ENCODE measurements around the gene ONECUT3. TPM values are rescaled to one million over a fixed set of nuclear protein-coding genes. Genes with fewer than 3 reads are reported as not detected.

Gene ONECUT3
- total RNA-seq, 1 experiment from 2014 or later = not detected

DNA sequence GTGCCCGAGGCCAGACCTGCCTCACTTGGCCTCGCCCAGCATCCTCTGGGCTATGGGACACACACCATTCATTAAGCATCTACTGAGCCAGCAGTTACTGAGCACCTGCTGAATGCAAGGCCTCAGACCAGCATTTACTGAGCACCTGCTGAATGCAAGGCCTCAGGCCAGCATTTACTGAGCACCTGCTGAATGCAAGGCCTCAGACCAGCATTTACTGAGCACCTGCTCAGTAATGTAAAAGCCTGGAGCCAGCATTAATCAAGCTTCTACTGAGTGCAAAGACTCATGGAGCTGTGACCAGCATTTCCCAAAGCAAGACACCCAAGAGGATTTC, 55.1 kb downstream of the ONECUT3 start:
- TF ChIP-seq, protein P1, sequence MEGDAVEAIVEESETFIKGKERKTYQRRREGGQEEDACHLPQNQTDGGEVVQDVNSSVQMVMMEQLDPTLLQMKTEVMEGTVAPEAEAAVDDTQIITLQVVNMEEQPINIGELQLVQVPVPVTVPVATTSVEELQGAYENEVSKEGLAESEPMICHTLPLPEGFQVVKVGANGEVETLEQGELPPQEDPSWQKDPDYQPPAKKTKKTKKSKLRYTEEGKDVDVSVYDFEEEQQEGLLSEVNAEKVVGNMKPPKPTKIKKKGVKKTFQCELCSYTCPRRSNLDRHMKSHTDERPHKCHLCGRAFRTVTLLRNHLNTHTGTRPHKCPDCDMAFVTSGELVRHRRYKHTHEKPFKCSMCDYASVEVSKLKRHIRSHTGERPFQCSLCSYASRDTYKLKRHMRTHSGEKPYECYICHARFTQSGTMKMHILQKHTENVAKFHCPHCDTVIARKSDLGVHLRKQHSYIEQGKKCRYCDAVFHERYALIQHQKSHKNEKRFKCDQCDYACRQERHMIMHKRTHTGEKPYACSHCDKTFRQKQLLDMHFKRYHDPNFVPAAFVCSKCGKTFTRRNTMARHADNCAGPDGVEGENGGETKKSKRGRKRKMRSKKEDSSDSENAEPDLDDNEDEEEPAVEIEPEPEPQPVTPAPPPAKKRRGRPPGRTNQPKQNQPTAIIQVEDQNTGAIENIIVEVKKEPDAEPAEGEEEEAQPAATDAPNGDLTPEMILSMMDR (IDR thresholded peaks at IDR 0.05; ENCODE audit: insufficient read depth in 1 of 2, low read depth in 1 of 2, low read length in 1 of 2, severe bottlenecking in 1 of 2, unreplicated experiment in 1 of 2) = no peak
- Histone ChIP-seq H3K9me3 (no peaks in the 10 kb centered on the region), H3K27me3 (replicated peaks; ENCODE audit: control insufficient read depth, insufficient read depth, low read length) (no peaks in the 10 kb centered on the region; the same call in 1 of the 2 replicates), H3K36me3 (ENCODE audit: control insufficient read depth, insufficient read depth, low read length) (no peaks in the 10 kb centered on the region), H3K4me1 (no peaks in the 10 kb centered on the region), H3K4me3 (ENCODE audit: low read depth, low read length) (no peak overlapping the region)
- no peak overlapping the region for H3K27ac Mint-ChIP-seq (ENCODE audit: unreplicated experiment)
- POLR2A ChIA-PET = no interaction called here
- BruUV-seq (replicated peaks) = no TSS peak
- H3K4me1 Mint-ChIP-seq (ENCODE audit: low read depth, unreplicated experiment) = no peaks in the 10 kb centered on the region
- CTCF ChIA-PET = no interaction called here
- intact Hi-C loops (cut with micrococcal nuclease; ENCODE audit: unreplicated experiment) = no loop called here
- H3K4me3 Mint-ChIP-seq (ENCODE audit: unreplicated experiment) = no peak overlapping the region
- peaks cover 12% of the 10 kb centered on the region for H3K36me3 Mint-ChIP-seq (ENCODE audit: insufficient read depth, unreplicated experiment)
- no peaks in the 10 kb centered on the region for H3K27me3 Mint-ChIP-seq (ENCODE audit: insufficient read depth, unreplicated experiment)
- no peak for DNase-seq
- no peaks in the 10 kb centered on the region for H3K9me3 Mint-ChIP-seq (ENCODE audit: unreplicated experiment)

DNA sequence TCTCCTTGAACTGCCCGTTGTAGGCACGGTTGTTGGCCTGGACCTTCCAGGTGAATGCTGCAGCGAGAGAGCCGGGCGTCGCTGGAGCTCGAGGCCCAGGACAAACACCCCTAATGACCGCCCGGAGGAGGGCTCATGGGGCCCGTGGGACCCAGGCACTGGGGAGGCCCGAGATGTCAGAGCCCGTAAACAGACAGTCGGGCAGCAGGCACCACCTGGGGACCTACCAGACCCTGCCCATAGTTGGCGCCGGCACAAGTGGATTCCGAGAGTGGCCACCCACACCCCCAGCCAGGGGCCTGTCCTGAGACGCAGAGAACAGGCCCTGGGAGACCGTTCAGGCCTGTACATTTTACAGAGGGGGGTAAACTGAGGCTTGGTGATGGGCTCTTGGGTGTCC, 56.4 kb downstream of the ONECUT3 start:
- no peaks in the 10 kb centered on the region for H3K36me3 ChIP-seq (ENCODE audit: control insufficient read depth, insufficient read depth, low read length)
- no peaks in the 10 kb centered on the region for H3K4me1 ChIP-seq
- no peaks in the 10 kb centered on the region for H3K9me3 ChIP-seq
- Mint-ChIP-seq H3K4me1 (ENCODE audit: low read depth, unreplicated experiment) (no peaks in the 10 kb centered on the region), H3K4me3 (ENCODE audit: unreplicated experiment) (no peak overlapping the region), H3K27me3 (ENCODE audit: insufficient read depth, unreplicated experiment) (no peaks in the 10 kb centered on the region), H3K27ac (ENCODE audit: unreplicated experiment) (no peak overlapping the region), H3K36me3 (ENCODE audit: insufficient read depth, unreplicated experiment) (peaks cover 12% of the 10 kb centered on the region), H3K9me3 (ENCODE audit: unreplicated experiment) (no peaks in the 10 kb centered on the region)
- intact Hi-C loops (cut with micrococcal nuclease; ENCODE audit: unreplicated experiment) = no loop called here
- DNase-seq = no peak
- CTCF ChIA-PET = interaction anchor here (1.1 kb wide), 1 partner anchor 137 kb away, joined by 3 read pairs; no protein-coding TSS in a partner anchor
- H3K4me3 ChIP-seq (ENCODE audit: low read depth, low read length) = no peak overlapping the region
- TF ChIP-seq, protein P1 (IDR thresholded peaks at IDR 0.05; ENCODE audit: insufficient read depth in 1 of 2, low read depth in 1 of 2, low read length in 1 of 2, severe bottlenecking in 1 of 2, unreplicated experiment in 1 of 2) = no peak
- POLR2A ChIA-PET = no interaction called here
- H3K27me3 ChIP-seq (replicated peaks; ENCODE audit: control insufficient read depth, insufficient read depth, low read length) = no peaks in the 10 kb centered on the region; the same call in 1 of the 2 replicates
- no TSS peak for BruUV-seq (replicated peaks)

GRCh38 chr19:1810439-1811160, 57.3 kb downstream of the ONECUT3 start:
- Histone ChIP-seq H3K4me3 (ENCODE audit: low read depth, low read length) (no peak overlapping the region), H3K27me3 (replicated peaks; ENCODE audit: control insufficient read depth, insufficient read depth, low read length) (no peaks in the 10 kb centered on the region; the same call in 1 of the 2 replicates), H3K36me3 (ENCODE audit: control insufficient read depth, insufficient read depth, low read length) (no peaks in the 10 kb centered on the region), H3K4me1 (no peaks in the 10 kb centered on the region), H3K9me3 (no peaks in the 10 kb centered on the region)
- TF ChIP-seq, protein P1 (IDR thresholded peaks at IDR 0.05; ENCODE audit: insufficient read depth in 1 of 2, low read depth in 1 of 2, low read length in 1 of 2, severe bottlenecking in 1 of 2, unreplicated experiment in 1 of 2) = no peak
- Mint-ChIP-seq H3K4me3 (ENCODE audit: unreplicated experiment) (no peak overlapping the region), H3K36me3 (ENCODE audit: insufficient read depth, unreplicated experiment) (peaks cover 12% of the 10 kb centered on the region), H3K9me3 (ENCODE audit: unreplicated experiment) (no peaks in the 10 kb centered on the region), H3K27ac (ENCODE audit: unreplicated experiment) (no peak overlapping the region), H3K27me3 (ENCODE audit: insufficient read depth, unreplicated experiment) (no peaks in the 10 kb centered on the region), H3K4me1 (ENCODE audit: low read depth, unreplicated experiment) (no peaks in the 10 kb centered on the region)
- POLR2A ChIA-PET = no interaction called here
- no TSS peak for BruUV-seq (replicated peaks)
- intact Hi-C loops (cut with micrococcal nuclease; ENCODE audit: unreplicated experiment) = no loop called here
- DNase-seq = no peak
- CTCF ChIA-PET = no interaction called here
